Stimulated activated CD8-positive, alpha-beta memory T cell treated with anti-CD3 and anti-CD28 coated beads, Interleukin-15, amount 100 ng/mL, for 24 hours (primary cell): ENCODE results near the gene RHOB.

Experiments used
- DNase-seq: peaks from one replicate; pipeline ENCODE4 v3.0.0-alpha.2; 2020; ENCODE audit warnings: low read depth

Gene RHOB

GRCh38 chr2:20438334-20439192 is 8.3 kb upstream of the RHOB start:
- DNase-seq, result no peak

GRCh38 chr2:20439193-20439475 is 7.7 kb upstream of the RHOB start:
- DNase-seq, result no peak

GRCh38 chr2:20439503-20439902 is 7.4 kb upstream of the RHOB start:
- no peak for DNase-seq

- no peak for DNase-seq
These were observed 6.8 kb upstream of the RHOB start for GRCh38 chr2:20440001-20440560.

GRCh38 chr2:20443276-20443920 is 3.5 kb upstream of the RHOB start:
- no peak for DNase-seq

GRCh38 chr2:20444101-20444992 is 2.5 kb upstream of the RHOB start:
- DNase-seq, result no peak

GRCh38 chr2:20444993-20445910 is 1.6 kb upstream of the RHOB start:
- DNase-seq, result no peak

GRCh38 chr2:20446255-20446916 is 488 bp upstream of the RHOB start:
- no peak for DNase-seq

GRCh38 chr2:20447437-20448245 is 767 bp downstream of the RHOB start:
- DNase-seq, result no peak

GRCh38 chr2:20448246-20448976 is 1.5 kb downstream of the RHOB start:
- DNase-seq, result no peak

GRCh38 chr2:20448977-20449306 is 2.1 kb downstream of the RHOB start:
- DNase-seq, result no peak

- no peak for DNase-seq
These were observed 2.8 kb downstream of the RHOB start for GRCh38 chr2:20449501-20450200.

- no peak for DNase-seq
These were observed 3.5 kb downstream of the RHOB start for GRCh38 chr2:20450201-20450999.

GRCh38 chr2:20451000-20451290 is 4.1 kb downstream of the RHOB start:
- no peak for DNase-seq

- no peak for DNase-seq
These were observed 4.5 kb downstream of the RHOB start for GRCh38 chr2:20451341-20451740.

GRCh38 chr2:20451761-20452499 is 5.1 kb downstream of the RHOB start:
- no peak for DNase-seq

- DNase-seq, result no peak
These were observed 5.7 kb downstream of the RHOB start for GRCh38 chr2:20452551-20452950.
